IMR-90 (cell line): Measurements from ENCODE around the gene PPP1R14C. TPM values are rescaled to one million over a fixed set of nuclear protein-coding genes. Genes with fewer than 3 reads are reported as not detected.

Experiments
- ATAC-seq: fragments of 200-7000 bp; cut with Tn5 transposase; 2 replicates; pipeline ENCODE4 v1.9.1; 2020; ENCODE audit warnings: low read depth, mild to moderate bottlenecking, moderate library complexity
- BruUV-seq: library from RNA; stranded (reverse); fragments of 400-500 nt; replicated peaks from 2 replicates; lab custom pipeline; 2021; lab: Mats Ljungman, UMichigan
- CTCF ChIA-PET: fragments of 300-600 bp; formaldehyde crosslinking; extraction: SDS; loops from one replicate; lab custom pipeline; 2021; ENCODE audit warnings: antibody characterized with exemption; lab: Yijun Ruan, JAX
- POLR2A ChIA-PET: fragments of 300-600 bp; sonication (Branson Sonifier 250); formaldehyde crosslinking; loops from one replicate; lab custom pipeline; 2022; ENCODE audit warnings: antibody characterized with exemption; ENCODE audit not compliant: unreplicated experiment; lab: Charles Lee
- DNase-seq: peaks from one replicate; pipeline ENCODE4 v3.0.0; 2013
- H2AFZ ChIP-seq: replicated peaks from 2 replicates; pipeline ENCODE3; 2013; ENCODE audit warnings: low read length, mild to moderate bottlenecking; ENCODE audit not compliant: poor library complexity
- H2AK5ac ChIP-seq: 2 replicates; pipeline ENCODE4 v1.6.1; 2013; ENCODE audit warnings: low read depth, low read length, inconsistent platforms
- H2AK9ac ChIP-seq: replicated peaks from 2 replicates; pipeline ENCODE3; 2013; ENCODE audit warnings: mild to moderate bottlenecking, low read depth, low read length, moderate library complexity; ENCODE audit not compliant: poor library complexity
- H2BK120ac ChIP-seq: 2 replicates; pipeline ENCODE4 v1.6.1; 2013; ENCODE audit warnings: low read depth, low read length, inconsistent platforms
- H2BK15ac ChIP-seq: 3 replicates; pipeline ENCODE4 v1.6.1; 2013; ENCODE audit warnings: low read depth, low read length, inconsistent platforms
- H2BK20ac ChIP-seq: 2 replicates; pipeline ENCODE4 v1.6.1; 2013; ENCODE audit warnings: low read depth, mild to moderate bottlenecking, inconsistent platforms, low read length, moderate library complexity
- H2BK5ac ChIP-seq: 2 replicates; pipeline ENCODE4 v1.6.1; 2013; ENCODE audit warnings: mild to moderate bottlenecking, low read depth, low read length, inconsistent platforms; ENCODE audit not compliant: poor library complexity, severe bottlenecking
- H3K14ac ChIP-seq: replicated peaks from 2 replicates; pipeline ENCODE4 v1.6.1; 2013; ENCODE audit warnings: low read depth, low read length, inconsistent platforms
- H3K18ac ChIP-seq: 2 replicates; pipeline ENCODE4 v1.6.1; 2013; ENCODE audit warnings: low read depth, low read length, control low read depth
- H3K23ac ChIP-seq: 2 replicates; pipeline ENCODE4 v1.6.1; 2013; ENCODE audit warnings: low read depth, low read length, inconsistent platforms
- H3K27ac ChIP-seq: 2 replicates; pipeline ENCODE4 v1.5.1; 2013; ENCODE audit warnings: mild to moderate bottlenecking, control low read depth, low read length; ENCODE audit not compliant: insufficient read depth
- H3K27me3 ChIP-seq: 2 replicates; pipeline ENCODE4 v1.6.1; 2013; ENCODE audit warnings: low read length; ENCODE audit not compliant: control insufficient read depth, insufficient read depth
- H3K36me3 ChIP-seq: 2 replicates; pipeline ENCODE4 v1.6.1; 2013; ENCODE audit warnings: low read length, mixed read lengths; ENCODE audit not compliant: control insufficient read depth, insufficient read depth
- H3K4ac ChIP-seq: 2 replicates; pipeline ENCODE4 v1.6.1; 2013; ENCODE audit warnings: low read depth, low read length, inconsistent platforms
- H3K4me1 ChIP-seq: 2 replicates; pipeline ENCODE4 v1.6.1; 2013; ENCODE audit warnings: low read length, mixed read lengths; ENCODE audit not compliant: control insufficient read depth, insufficient read depth
- H3K4me2 ChIP-seq: 2 replicates; pipeline ENCODE4 v1.6.1; 2013; ENCODE audit warnings: low read depth, mild to moderate bottlenecking, control low read depth, low read length, moderate library complexity
- H3K4me3 ChIP-seq: 2 replicates; pipeline ENCODE4 v1.5.1; 2013; ENCODE audit warnings: low read depth, mild to moderate bottlenecking, control low read depth, low read length, moderate library complexity; ENCODE audit not compliant: insufficient read depth
- H3K56ac ChIP-seq: 2 replicates; pipeline ENCODE4 v1.6.1; 2013; ENCODE audit warnings: low read length, inconsistent platforms; ENCODE audit not compliant: insufficient read depth; ENCODE audit errors: extremely low read depth
- H3K79me1 ChIP-seq, 2 experiments: 2 replicates each; pipeline ENCODE4 v1.6.1; 2013; ENCODE audit warnings: low read length in 2 of 2, inconsistent platforms in 1 of 2, low read depth in 1 of 2
- H3K9ac ChIP-seq: 2 replicates; pipeline ENCODE4 v1.6.1; 2013; ENCODE audit warnings: low read depth, low read length, control low read depth
- H3K9me1 ChIP-seq: 2 replicates; pipeline ENCODE4 v1.6.1; 2013; ENCODE audit warnings: low read length, inconsistent platforms; ENCODE audit not compliant: insufficient read depth
- H3K9me3 ChIP-seq: 2 replicates; pipeline ENCODE4 v1.6.1; 2013; ENCODE audit warnings: low read length; ENCODE audit not compliant: control insufficient read depth, insufficient read depth
- H4K20me1 ChIP-seq: 2 replicates; pipeline ENCODE4 v1.6.1; 2013; ENCODE audit warnings: low read length, inconsistent platforms; ENCODE audit not compliant: insufficient read depth
- H4K5ac ChIP-seq: 2 replicates; pipeline ENCODE4 v1.6.1; 2013; ENCODE audit warnings: mild to moderate bottlenecking, low read depth, low read length, control low read depth
- H4K8ac ChIP-seq, 2 experiments: 2 replicates each; pipeline ENCODE4 v1.6.1; 2013; ENCODE audit warnings: low read depth in 2 of 2, low read length in 2 of 2, control low read depth in 1 of 2, inconsistent platforms in 1 of 2
- H4K91ac ChIP-seq: 2 replicates; pipeline ENCODE4 v1.6.1; 2013; ENCODE audit warnings: low read depth, low read length, inconsistent platforms; ENCODE audit not compliant: insufficient read depth
- BHLHE40 ChIP-seq: fragments of 150-350 bp; IDR thresholded peaks from 2 replicates; pipeline ENCODE4 v1.6.1; 2016; ENCODE audit warnings: mild to moderate bottlenecking, low read depth, low read length
- CEBPB ChIP-seq: IDR thresholded peaks from 2 replicates; pipeline ENCODE4 v1.6.1; 2012; ENCODE audit warnings: low read depth, low read length, improper control_type of control experiment
- CHD1 ChIP-seq: IDR thresholded peaks from 2 replicates; pipeline ENCODE4 v1.6.1; 2012; ENCODE audit warnings: low read depth, low read length, improper control_type of control experiment
- MAFK ChIP-seq: IDR thresholded peaks from 2 replicates; pipeline ENCODE4 v1.6.1; 2012; ENCODE audit warnings: low read depth, low read length, improper control_type of control experiment
- MAZ ChIP-seq: IDR thresholded peaks from 2 replicates; pipeline ENCODE4 v1.6.1; 2012; ENCODE audit warnings: low read depth, mild to moderate bottlenecking, low read length, improper control_type of control experiment, moderate library complexity, borderline replicate concordance
- NFE2L2 ChIP-seq: fragments of 150-350 bp; IDR thresholded peaks from 2 replicates; pipeline ENCODE4 v1.6.1; 2016; ENCODE audit warnings: low read depth, mild to moderate bottlenecking, low read length
- POLR2A ChIP-seq: IDR thresholded peaks from 2 replicates; pipeline ENCODE4 v1.6.1; 2012; ENCODE audit warnings: mild to moderate bottlenecking, low read depth, low read length
- RAD21 ChIP-seq: IDR thresholded peaks from 2 replicates; pipeline ENCODE4 v1.6.1; 2012; ENCODE audit warnings: low read length, improper control_type of control experiment
- RFX5 ChIP-seq: IDR thresholded peaks from 2 replicates; pipeline ENCODE4 v1.8.0; 2012; ENCODE audit warnings: low read depth, mild to moderate bottlenecking, low read length, moderate library complexity
- SMC3 ChIP-seq: fragments of 150-350 bp; IDR thresholded peaks from 2 replicates; pipeline ENCODE4 v1.6.1; 2016; ENCODE audit warnings: low read depth, mild to moderate bottlenecking, antibody characterized with exemption, low read length, moderate library complexity
- USF2 ChIP-seq: fragments of 150-350 bp; IDR thresholded peaks from 2 replicates; pipeline ENCODE4 v1.6.1; 2017; ENCODE audit warnings: mild to moderate bottlenecking, antibody characterized with exemption, low read length, low read depth
- WGBS, 2 experiments: methylation state at CpG; one replicate each; pipeline versions ENCODE4 v1.1.5 to v1.1.7; 2013; ENCODE audit warnings: missing lambda C conversion rate in 2 of 2; ENCODE audit not compliant: insufficient read length in 1 of 2; ENCODE audit errors: extremely low coverage in 2 of 2; 5-methylcytosine and 5-hydroxymethylcytosine counted together
- dilution Hi-C: fragments of 300-500 bp; cut with HindIII; formaldehyde crosslinking; loops from one replicate; pipeline ENCODE4 v1.14.3; 2018; ENCODE audit warnings: low sequenced_read_pairs; ENCODE audit not compliant: unreplicated experiment
- in situ Hi-C: fragments of 300-500 bp; cut with MboI; formaldehyde crosslinking; loops from 3 replicates; pipeline ENCODE4 v1.14.3; 2019; ENCODE audit warnings: low sequenced_read_pairs, inconsistent platforms, mixed read lengths
- intact Hi-C: fragments of 100-400 bp; cut with micrococcal nuclease; formaldehyde crosslinking; loops from 2 replicates; pipeline ENCODE4 v1.10.0; 2022
- polyA plus RNA-seq, 3 experiments: library from polyadenylated mRNA; depleted of rRNA; stranded (reverse); fragments of >200 nt; gene quantifications; 2 replicates each; pipeline ENCODE4 v1.2.3, GENCODE V29; 2012; ENCODE audit warnings: low replicate concordance in 1 of 3
- total RNA-seq: library from RNA; depleted of rRNA; stranded (reverse); fragments of >200 nt; gene quantifications from 2 replicates; pipeline ENCODE4 v1.2.3, GENCODE V29; 2012

The PPP1R14C gene
- total and polyA plus RNA-seq, 2 of the 4 experiments (the other 2 are of a cell fraction) = not detected

GRCh38 chr6:150146436-150146835 lies 3.6 kb downstream of the PPP1R14C start:
- no peaks in the 10 kb centered on the region for H3K9me3 ChIP-seq
- no peak overlapping the region for H4K5ac ChIP-seq
- POLR2A ChIA-PET = no interaction called here
- no peak overlapping the region for H2AK5ac ChIP-seq
- H2BK5ac ChIP-seq = no peak overlapping the region
- no peak overlapping the region for H2BK15ac ChIP-seq
- H4K8ac ChIP-seq = no peak overlapping the region
- H3K36me3 ChIP-seq = no peaks in the 10 kb centered on the region
- no peak overlapping the region for H2AK9ac ChIP-seq
- no peaks in the 10 kb centered on the region for H3K79me1 ChIP-seq
- no peak overlapping the region for H3K4ac ChIP-seq
- no peak overlapping the region for H2AFZ ChIP-seq
- DNase-seq (no peak), ATAC-seq (no peak)
- dilution Hi-C loops = no loop called here
- H3K9me1 ChIP-seq = no peaks in the 10 kb centered on the region
- H2BK120ac ChIP-seq = no peak overlapping the region
- no peak overlapping the region for H3K14ac ChIP-seq
- no peak overlapping the region for H3K56ac ChIP-seq
- H3K23ac ChIP-seq = no peak overlapping the region
- no peak overlapping the region for H3K9ac ChIP-seq
- intact Hi-C loops = no loop called here
- no peak overlapping the region for H3K18ac ChIP-seq
- H3K27me3 ChIP-seq = peaks cover 53% of the 10 kb centered on the region
- no peak overlapping the region for H3K27ac ChIP-seq
- no TSS peak for BruUV-seq
- CTCF ChIA-PET = no interaction called here
- no CpG with 5 or more reads among the region's 3 CpGs for WGBS, 2 experiments
- H4K20me1 ChIP-seq = no peaks in the 10 kb centered on the region
- H3K4me2 ChIP-seq = no peak overlapping the region
- no peak overlapping the region for H3K4me3 ChIP-seq
- TF ChIP-seq CHD1 = no peak
- no peak for TF ChIP-seq USF2
- no peak for TF ChIP-seq MAZ
- TF ChIP-seq RAD21 = no peak
- TF ChIP-seq BHLHE40 = no peak
- no peak for TF ChIP-seq NFE2L2
- no peak for TF ChIP-seq RFX5
- no peak for TF ChIP-seq SMC3
- no peak for TF ChIP-seq MAFK
- no peak for TF ChIP-seq POLR2A
- TF ChIP-seq CEBPB = no peak
- in situ Hi-C loops = no loop called here
- no peak overlapping the region for H2BK20ac ChIP-seq
- no peaks in the 10 kb centered on the region; the same call in 1 of the 2 replicates for H3K4me1 ChIP-seq
- H4K91ac ChIP-seq = no peak overlapping the region
